GM21447 (cell line): ENCODE data around the gene SNUPN.

Experiments
- ATAC-seq: cut with Tn5 transposase; IDR thresholded peaks from one replicate; pipeline ENCODE4 v1.9.1; 2021; ENCODE audit not compliant: unreplicated experiment

SNUPN gene

GRCh38 chr15:75654201-75654907 is 28.8 kb upstream of the SNUPN start:
- ATAC-seq, result no peak

GRCh38 chr15:75653347-75653913 is 27.9 kb upstream of the SNUPN start:
- ATAC-seq, result no peak

- no peak for ATAC-seq
Measured at GRCh38 chr15:75651810-75652543, 26.5 kb upstream of the SNUPN start.

GRCh38 chr15:75650908-75651809 is 25.6 kb upstream of the SNUPN start:
- ATAC-seq, result no peak

- no peak for ATAC-seq
Measured at GRCh38 chr15:75649848-75650247, 24.3 kb upstream of the SNUPN start.

- ATAC-seq, result no peak
Measured at GRCh38 chr15:75649045-75649761, 23.7 kb upstream of the SNUPN start.

- ATAC-seq, result no peak
Measured at GRCh38 chr15:75648156-75649000, 22.9 kb upstream of the SNUPN start.

- no peak for ATAC-seq
Measured at GRCh38 chr15:75647370-75648155, 22.0 kb upstream of the SNUPN start, which contains the start of gene SNX33. Gene SNX33 (plus strand): TSS chr15:75647912. CDS start chr15:75649103, 1,191 bp downstream.

GRCh38 chr15:75646944-75647364 is 21.4 kb upstream of the SNUPN start:
- no peak for ATAC-seq

- ATAC-seq, result no peak
Measured at GRCh38 chr15:75646112-75646943, 20.8 kb upstream of the SNUPN start.

- ATAC-seq, result no peak
Measured at GRCh38 chr15:75644376-75644775, 18.9 kb upstream of the SNUPN start.

- no peak for ATAC-seq
Measured at GRCh38 chr15:75641603-75642002, 16.1 kb upstream of the SNUPN start.

GRCh38 chr15:75641179-75641503 is 15.6 kb upstream of the SNUPN start:
- ATAC-seq, result no peak

- peak; percentile 26 for ATAC-seq
Measured at GRCh38 chr15:75640483-75641178, 15.1 kb upstream of the SNUPN start.

GRCh38 chr15:75639709-75640482 is 14.4 kb upstream of the SNUPN start, which contains the start of gene IMP3:
Gene IMP3 (minus strand): TSS chr15:75640224. CDS start chr15:75640168, 56 bp downstream.
- peak; percentile 87 for ATAC-seq

GRCh38 chr15:75639191-75639708 is 13.7 kb upstream of the SNUPN start:
- no peak for ATAC-seq
